HepG2 (cell line): Measurements from ENCODE around the gene PPM1M. TPM values are rescaled to one million over a fixed set of nuclear protein-coding genes. Genes with fewer than 3 reads are reported as not detected.

Experiments used
- ARID2 ChIP-seq: sonication (generic); formaldehyde crosslinking; IDR thresholded peaks from 2 replicates; pipeline ENCODE4 v1.8.1; 2022; ENCODE audit warnings: mild to moderate bottlenecking, missing genetic modification reagents, borderline replicate concordance
- FOXO1 ChIP-seq: sonication (generic); formaldehyde crosslinking; IDR thresholded peaks from 2 replicates; pipeline ENCODE4 v1.4.0; 2020; ENCODE audit warnings: missing genetic modification reagents
- NCOA1 ChIP-seq: sonication (generic); formaldehyde crosslinking; IDR thresholded peaks from 2 replicates; pipeline ENCODE4 v1.9.0; 2021; ENCODE audit warnings: missing genetic modification reagents
- NFE2L2 ChIP-seq: fragments of 150-350 bp; IDR thresholded peaks from 2 replicates; pipeline ENCODE4 v1.6.1; 2014; ENCODE audit warnings: low read length
- STAT5B ChIP-seq: sonication (generic); formaldehyde crosslinking; IDR thresholded peaks from 2 replicates; pipeline ENCODE4 v1.4.0; 2020; ENCODE audit warnings: missing genetic modification reagents
- TMF1 ChIP-seq: sonication (generic); formaldehyde crosslinking; IDR thresholded peaks from 2 replicates; pipeline ENCODE4 v1.8.1; 2022; ENCODE audit warnings: low read depth, missing genetic modification reagents
- U2AF1 ChIP-seq: fragments of 200-400 bp; formaldehyde crosslinking; optimal IDR thresholded peaks from 2 replicates; pipeline ENCODE3; 2017; ENCODE audit warnings: mild to moderate bottlenecking, low read depth, low read length
- XRCC5 ChIP-seq: fragments of 200-400 bp; formaldehyde crosslinking; optimal IDR thresholded peaks from 2 replicates; pipeline ENCODE3; 2017; ENCODE audit warnings: mild to moderate bottlenecking, low read length
- ZEB1 ChIP-seq: IDR thresholded peaks from 2 replicates; pipeline ENCODE4 v1.6.1; 2012; ENCODE audit warnings: mild to moderate bottlenecking, low read depth, inconsistent platforms; ENCODE audit not compliant: insufficient replicate concordance
- ZNF34 ChIP-seq: sonication (generic); formaldehyde crosslinking; IDR thresholded peaks from 2 replicates; pipeline ENCODE4 v1.4.0; 2020; ENCODE audit warnings: mild to moderate bottlenecking, missing genetic modification reagents, borderline replicate concordance
- ZNF652 ChIP-seq: IDR thresholded peaks from 2 replicates; pipeline ENCODE4 v1.6.1; 2016; ENCODE audit warnings: low read depth, borderline replicate concordance
- polyA plus RNA-seq, 8 experiments: library from polyadenylated mRNA; depleted of rRNA in 3 of 8; stranded (reverse) in 7 of 8; unstranded in 1 of 8; fragments of >200 nt; fragmentation: Illumina TruSeq in 4 of 8; extraction: Trizol in 4 of 8; gene quantifications; 2 replicates each; pipeline versions ENCODE4 v1.2.1 to v1.2.3, GENCODE V29; 2011 to 2016; ENCODE audit warnings: low read depth in 4 of 8, missing spikeins in 1 of 8, mixed read lengths in 1 of 8; ENCODE audit not compliant: insufficient read depth in 1 of 8
- total RNA-seq, 5 experiments: library from RNA; depleted of rRNA; stranded (reverse); fragments of >200 nt; fragmentation: Illumina TruSeq; extraction: Trizol; gene quantifications; 2 replicates each; pipeline ENCODE4 v1.2.3, GENCODE V29; 2016; ENCODE audit warnings: low read depth in 1 of 5
- TF ChIP-seq, protein P1 (sequence below): fragments of 450-650 bp; IDR thresholded peaks from 2 replicates; pipeline ENCODE4 v1.6.1; 2017; ENCODE audit warnings: mild to moderate bottlenecking
- TF ChIP-seq, protein P2 (sequence below): sonication (generic); formaldehyde crosslinking; IDR thresholded peaks from 2 replicates; pipeline ENCODE4 v1.8.1; 2023; ENCODE audit warnings: missing genetic modification reagents, mild to moderate bottlenecking, borderline replicate concordance
- TF ChIP-seq, protein P3 (sequence below), 2 experiments: sonication (generic) in 1 of 2; formaldehyde crosslinking in 1 of 2; IDR thresholded peaks; 2 replicates each; pipeline versions ENCODE4 v1.6.1 to v1.9.0; 2014 to 2022; ENCODE audit warnings: antibody characterized with exemption in 1 of 2, borderline replicate concordance in 1 of 2, inconsistent platforms in 1 of 2, low read depth in 1 of 2, missing genetic modification reagents in 1 of 2
- TF ChIP-seq, protein P4 (sequence below): sonication (generic); formaldehyde crosslinking; IDR thresholded peaks from 2 replicates; pipeline ENCODE4 v1.4.0; 2020; ENCODE audit warnings: low read depth, missing genetic modification reagents

Gene PPM1M
- total and polyA plus RNA-seq, 2 of the 13 experiments (the other 11 are each of a cell fraction or from before 2014, with no cell fraction given) = 2.5 to 5.9 TPM

DNA sequence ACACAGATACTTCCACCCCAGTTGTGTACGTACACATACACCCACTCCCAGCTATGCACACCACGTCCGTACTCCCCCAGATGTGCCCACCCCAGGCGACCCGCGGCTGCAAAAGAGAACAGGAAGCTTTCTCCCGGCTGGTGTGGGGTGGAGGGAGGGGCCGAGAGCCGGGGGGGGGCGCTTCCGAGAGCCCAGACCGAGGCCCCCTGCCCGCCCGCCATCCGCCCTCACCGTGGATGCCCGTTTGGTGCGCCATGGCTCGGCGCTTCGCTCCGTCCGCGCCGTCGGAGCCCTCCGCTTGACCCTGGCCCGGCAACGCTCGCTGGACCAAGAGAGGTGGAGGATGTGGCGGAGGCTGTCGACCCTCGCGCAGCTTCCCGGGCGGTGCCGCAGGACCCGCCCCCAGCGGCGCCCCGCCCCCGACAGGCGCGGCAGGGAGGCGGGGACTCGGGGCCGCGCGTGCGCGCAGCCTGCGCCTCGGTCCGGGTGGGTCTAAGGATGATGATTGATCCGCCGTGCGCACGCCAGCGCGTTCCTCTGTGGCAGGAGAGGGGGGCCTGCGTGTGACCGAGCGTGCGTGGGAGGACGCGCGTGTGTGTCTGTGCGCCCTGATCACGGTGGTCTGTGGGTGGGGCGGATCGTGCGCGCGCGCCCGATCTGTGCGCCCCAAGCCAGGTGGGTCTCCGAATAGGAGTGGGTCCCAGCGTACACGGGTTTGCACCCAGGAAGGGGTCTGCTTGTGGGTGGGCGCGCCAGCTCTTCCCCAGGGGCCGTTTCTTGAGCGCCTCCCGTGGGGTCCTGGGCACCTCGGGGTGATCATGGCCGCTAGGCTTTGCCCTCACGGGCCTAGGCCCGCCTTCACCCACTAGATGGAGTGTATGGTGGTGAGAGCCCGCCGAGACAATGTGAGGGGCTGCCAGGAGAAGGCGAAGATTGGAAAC, 6.5 kb upstream of the PPM1M start, which contains the start of gene TWF2 (continued):
- TF ChIP-seq, protein P1, sequence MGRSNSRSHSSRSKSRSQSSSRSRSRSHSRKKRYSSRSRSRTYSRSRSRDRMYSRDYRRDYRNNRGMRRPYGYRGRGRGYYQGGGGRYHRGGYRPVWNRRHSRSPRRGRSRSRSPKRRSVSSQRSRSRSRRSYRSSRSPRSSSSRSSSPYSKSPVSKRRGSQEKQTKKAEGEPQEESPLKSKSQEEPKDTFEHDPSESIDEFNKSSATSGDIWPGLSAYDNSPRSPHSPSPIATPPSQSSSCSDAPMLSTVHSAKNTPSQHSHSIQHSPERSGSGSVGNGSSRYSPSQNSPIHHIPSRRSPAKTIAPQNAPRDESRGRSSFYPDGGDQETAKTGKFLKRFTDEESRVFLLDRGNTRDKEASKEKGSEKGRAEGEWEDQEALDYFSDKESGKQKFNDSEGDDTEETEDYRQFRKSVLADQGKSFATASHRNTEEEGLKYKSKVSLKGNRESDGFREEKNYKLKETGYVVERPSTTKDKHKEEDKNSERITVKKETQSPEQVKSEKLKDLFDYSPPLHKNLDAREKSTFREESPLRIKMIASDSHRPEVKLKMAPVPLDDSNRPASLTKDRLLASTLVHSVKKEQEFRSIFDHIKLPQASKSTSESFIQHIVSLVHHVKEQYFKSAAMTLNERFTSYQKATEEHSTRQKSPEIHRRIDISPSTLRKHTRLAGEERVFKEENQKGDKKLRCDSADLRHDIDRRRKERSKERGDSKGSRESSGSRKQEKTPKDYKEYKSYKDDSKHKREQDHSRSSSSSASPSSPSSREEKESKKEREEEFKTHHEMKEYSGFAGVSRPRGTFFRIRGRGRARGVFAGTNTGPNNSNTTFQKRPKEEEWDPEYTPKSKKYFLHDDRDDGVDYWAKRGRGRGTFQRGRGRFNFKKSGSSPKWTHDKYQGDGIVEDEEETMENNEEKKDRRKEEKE = no peak
- TF ChIP-seq FOXO1 (CRISPR knock-in tag) (no peak; the same call in 1 of the 2 replicates), ZEB1 (no peak), U2AF1 (no peak), NCOA1 (CRISPR knock-in tag) (no peak), STAT5B (CRISPR knock-in tag) (no peak), ZNF34 (CRISPR knock-in tag) (0 out of 2 replicates have a peak, but pooled peaks have one; percentile 40), ARID2 (CRISPR knock-in tag) (peak; percentile 41; the same call in 1 of the 2 replicates), XRCC5 (no peak), ZNF652 (CRISPR knock-in tag) (no peak), TMF1 (CRISPR knock-in tag) (peak; percentile 64; the same call in 1 of the 2 replicates), NFE2L2 (no peak)
- TF ChIP-seq, protein P2, sequence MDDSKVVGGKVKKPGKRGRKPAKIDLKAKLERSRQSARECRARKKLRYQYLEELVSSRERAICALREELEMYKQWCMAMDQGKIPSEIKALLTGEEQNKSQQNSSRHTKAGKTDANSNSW = peak; percentile 66; the same call in 1 of the 2 replicates
- TF ChIP-seq, protein P3, sequence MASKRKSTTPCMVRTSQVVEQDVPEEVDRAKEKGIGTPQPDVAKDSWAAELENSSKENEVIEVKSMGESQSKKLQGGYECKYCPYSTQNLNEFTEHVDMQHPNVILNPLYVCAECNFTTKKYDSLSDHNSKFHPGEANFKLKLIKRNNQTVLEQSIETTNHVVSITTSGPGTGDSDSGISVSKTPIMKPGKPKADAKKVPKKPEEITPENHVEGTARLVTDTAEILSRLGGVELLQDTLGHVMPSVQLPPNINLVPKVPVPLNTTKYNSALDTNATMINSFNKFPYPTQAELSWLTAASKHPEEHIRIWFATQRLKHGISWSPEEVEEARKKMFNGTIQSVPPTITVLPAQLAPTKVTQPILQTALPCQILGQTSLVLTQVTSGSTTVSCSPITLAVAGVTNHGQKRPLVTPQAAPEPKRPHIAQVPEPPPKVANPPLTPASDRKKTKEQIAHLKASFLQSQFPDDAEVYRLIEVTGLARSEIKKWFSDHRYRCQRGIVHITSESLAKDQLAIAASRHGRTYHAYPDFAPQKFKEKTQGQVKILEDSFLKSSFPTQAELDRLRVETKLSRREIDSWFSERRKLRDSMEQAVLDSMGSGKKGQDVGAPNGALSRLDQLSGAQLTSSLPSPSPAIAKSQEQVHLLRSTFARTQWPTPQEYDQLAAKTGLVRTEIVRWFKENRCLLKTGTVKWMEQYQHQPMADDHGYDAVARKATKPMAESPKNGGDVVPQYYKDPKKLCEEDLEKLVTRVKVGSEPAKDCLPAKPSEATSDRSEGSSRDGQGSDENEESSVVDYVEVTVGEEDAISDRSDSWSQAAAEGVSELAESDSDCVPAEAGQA (IDR thresholded peaks at IDR 0.05; ENCODE audit: low read depth) = no peak
- TF ChIP-seq, protein P3 (CRISPR knock-in tag; IDR thresholded peaks at IDR 0.05; ENCODE audit: borderline replicate concordance) = no peak
- TF ChIP-seq, protein P4, sequence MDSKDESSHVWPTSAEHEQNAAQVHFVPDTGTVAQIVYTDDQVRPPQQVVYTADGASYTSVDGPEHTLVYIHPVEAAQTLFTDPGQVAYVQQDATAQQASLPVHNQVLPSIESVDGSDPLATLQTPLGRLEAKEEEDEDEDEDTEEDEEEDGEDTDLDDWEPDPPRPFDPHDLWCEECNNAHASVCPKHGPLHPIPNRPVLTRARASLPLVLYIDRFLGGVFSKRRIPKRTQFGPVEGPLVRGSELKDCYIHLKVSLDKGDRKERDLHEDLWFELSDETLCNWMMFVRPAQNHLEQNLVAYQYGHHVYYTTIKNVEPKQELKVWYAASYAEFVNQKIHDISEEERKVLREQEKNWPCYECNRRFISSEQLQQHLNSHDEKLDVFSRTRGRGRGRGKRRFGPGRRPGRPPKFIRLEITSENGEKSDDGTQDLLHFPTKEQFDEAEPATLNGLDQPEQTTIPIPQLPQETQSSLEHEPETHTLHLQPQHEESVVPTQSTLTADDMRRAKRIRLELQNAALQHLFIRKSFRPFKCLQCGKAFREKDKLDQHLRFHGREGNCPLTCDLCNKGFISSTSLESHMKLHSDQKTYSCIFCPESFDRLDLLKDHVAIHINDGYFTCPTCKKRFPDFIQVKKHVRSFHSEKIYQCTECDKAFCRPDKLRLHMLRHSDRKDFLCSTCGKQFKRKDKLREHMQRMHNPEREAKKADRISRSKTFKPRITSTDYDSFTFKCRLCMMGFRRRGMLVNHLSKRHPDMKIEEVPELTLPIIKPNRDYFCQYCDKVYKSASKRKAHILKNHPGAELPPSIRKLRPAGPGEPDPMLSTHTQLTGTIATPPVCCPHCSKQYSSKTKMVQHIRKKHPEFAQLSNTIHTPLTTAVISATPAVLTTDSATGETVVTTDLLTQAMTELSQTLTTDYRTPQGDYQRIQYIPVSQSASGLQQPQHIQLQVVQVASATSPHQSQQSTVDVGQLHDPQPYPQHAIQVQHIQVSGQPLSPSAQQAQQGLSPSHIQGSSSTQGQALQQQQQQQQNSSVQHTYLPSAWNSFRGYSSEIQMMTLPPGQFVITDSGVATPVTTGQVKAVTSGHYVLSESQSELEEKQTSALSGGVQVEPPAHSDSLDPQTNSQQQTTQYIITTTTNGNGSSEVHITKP (CRISPR knock-in tag) = no peak
